GM23338 (cell line): ENCODE results near the gene NPR2. TPM values are rescaled to one million over a fixed set of nuclear protein-coding genes. Genes with fewer than 3 reads are reported as not detected.

ENCODE experiments used
- ATAC-seq: fragments of 200-7000 bp; cut with Tn5 transposase; 3 replicates; pipeline ENCODE4 v1.9.1; 2020
- DNase-seq: peaks from one replicate; pipeline ENCODE4 v3.0.0-alpha.2; 2015; ENCODE audit warnings: low spot score
- H2AFZ ChIP-seq: fragments of 200-600 bp; sonication (generic); 2 replicates; pipeline ENCODE4 v1.8.0; 2016; ENCODE audit warnings: antibody characterized with exemption, mild to moderate bottlenecking, moderate library complexity
- H3F3A ChIP-seq: fragments of 200-600 bp; sonication (generic); replicated peaks from 2 replicates; pipeline ENCODE4 v1.8.0; 2017; ENCODE audit warnings: antibody characterized with exemption, mixed run types, low read depth
- H3K27ac ChIP-seq: fragments of 200-600 bp; sonication (generic); 2 replicates; pipeline ENCODE4 v1.6.1; 2016; ENCODE audit warnings: low read depth
- H3K27me3 ChIP-seq: fragments of 200-600 bp; sonication (generic); 2 replicates; pipeline ENCODE4 v1.8.0; 2016; ENCODE audit warnings: mild to moderate bottlenecking, mixed run types, moderate library complexity; ENCODE audit not compliant: insufficient read depth
- H3K36me3 ChIP-seq: fragments of 200-600 bp; sonication (generic); 2 replicates; pipeline ENCODE4 v1.8.0; 2016; ENCODE audit warnings: mild to moderate bottlenecking; ENCODE audit not compliant: insufficient read depth
- H3K4me1 ChIP-seq: fragments of 200-600 bp; sonication (generic); 2 replicates; pipeline ENCODE4 v1.8.0; 2016; ENCODE audit warnings: mild to moderate bottlenecking, moderate library complexity; ENCODE audit not compliant: insufficient read depth
- H3K4me2 ChIP-seq: fragments of 200-600 bp; sonication (generic); 2 replicates; pipeline ENCODE4 v1.7.1; 2017; ENCODE audit warnings: mixed run types
- H3K4me3 ChIP-seq: fragments of 200-600 bp; sonication (generic); 2 replicates; pipeline ENCODE4 v1.6.1; 2016; ENCODE audit warnings: mixed run types
- H3K79me2 ChIP-seq: fragments of 200-600 bp; sonication (generic); replicated peaks from 2 replicates; pipeline ENCODE4 v1.8.0; 2017; ENCODE audit warnings: mild to moderate bottlenecking; ENCODE audit not compliant: insufficient read depth
- H3K9me2 ChIP-seq: fragments of 200-600 bp; sonication (generic); 2 replicates; pipeline ENCODE4 v1.8.0; 2017; ENCODE audit not compliant: insufficient read depth
- H4K20me1 ChIP-seq: fragments of 200-600 bp; sonication (generic); replicated peaks from 2 replicates; pipeline ENCODE4 v1.8.0; 2017; ENCODE audit warnings: mild to moderate bottlenecking; ENCODE audit not compliant: insufficient read depth
- H3K27ac Mint-ChIP-seq: 2 replicates; pipeline ENCODE4 v1.8.0; 2020; ENCODE audit warnings: inconsistent platforms, mild to moderate bottlenecking, moderate library complexity, mixed read lengths
- H3K27me3 Mint-ChIP-seq: 3 replicates; pipeline ENCODE4 v1.8.0; 2022; ENCODE audit warnings: low read depth, mild to moderate bottlenecking, moderate library complexity, mixed read lengths, inconsistent platforms; ENCODE audit not compliant: insufficient read depth, poor library complexity
- H3K36me3 Mint-ChIP-seq: 3 replicates; pipeline ENCODE4 v1.8.0; 2021; ENCODE audit warnings: low read depth, mild to moderate bottlenecking, inconsistent platforms, moderate library complexity, mixed read lengths
- H3K4me1 Mint-ChIP-seq: 3 replicates; pipeline ENCODE4 v1.8.0; 2020; ENCODE audit warnings: mild to moderate bottlenecking, inconsistent platforms, mixed read lengths
- H3K4me3 Mint-ChIP-seq: 3 replicates; pipeline ENCODE4 v1.8.0; 2021; ENCODE audit warnings: moderate library complexity, mild to moderate bottlenecking, inconsistent platforms, mixed read lengths
- H3K9me3 Mint-ChIP-seq: 3 replicates; pipeline ENCODE4 v1.8.0; 2020; ENCODE audit warnings: moderate library complexity, mild to moderate bottlenecking, inconsistent platforms, mixed read lengths
- CREB1 ChIP-seq: fragments of 250-450 bp; sonication (Bioruptor Pico); IDR thresholded peaks from 2 replicates; pipeline ENCODE4 v1.5.0; 2020; ENCODE audit warnings: low read depth, mild to moderate bottlenecking, moderate library complexity
- CTCF ChIP-seq, 2 experiments: fragments of 200-600 bp in 1 of 2; sonication (generic) in 1 of 2; conservative IDR thresholded peaks; 2 replicates each; pipeline versions ENCODE4 v1.5.1 to v1.6.1; 2016 to 2017; ENCODE audit warnings: antibody characterized with exemption in 2 of 2, low read depth in 2 of 2, mild to moderate bottlenecking in 2 of 2, moderate library complexity in 1 of 2
- ETS1 ChIP-seq: IDR thresholded peaks from 2 replicates; pipeline ENCODE4 v1.6.1; 2016; ENCODE audit warnings: antibody characterized with exemption
- EZH2 ChIP-seq: fragments of 200-600 bp; sonication (generic); IDR thresholded peaks from one replicate; pipeline ENCODE4 v1.8.0; 2017; ENCODE audit warnings: antibody characterized with exemption, mild to moderate bottlenecking, low read depth; ENCODE audit not compliant: unreplicated experiment
- EZH2phosphoT487 ChIP-seq: fragments of 200-600 bp; sonication (generic); IDR thresholded peaks from one replicate; pipeline ENCODE4 v1.8.1; 2018; ENCODE audit warnings: antibody characterized with exemption; ENCODE audit not compliant: unreplicated experiment
- JUNB ChIP-seq: IDR thresholded peaks from one replicate; pipeline ENCODE4 v1.6.1; 2016; ENCODE audit warnings: antibody characterized with exemption; ENCODE audit not compliant: unreplicated experiment
- NANOG ChIP-seq: IDR thresholded peaks from 2 replicates; pipeline ENCODE4 v1.6.1; 2016; ENCODE audit warnings: antibody characterized with exemption, borderline replicate concordance
- POLR2AphosphoS5 ChIP-seq: IDR thresholded peaks from 2 replicates; pipeline ENCODE4 v1.6.1; 2016; ENCODE audit warnings: antibody characterized with exemption, low read depth
- STAT1 ChIP-seq: IDR thresholded peaks from one replicate; pipeline ENCODE4 v1.6.1; 2016; ENCODE audit warnings: antibody characterized with exemption; ENCODE audit not compliant: unreplicated experiment
- ZNF114 ChIP-seq: fragments of 250-450 bp; sonication (Bioruptor Pico); IDR thresholded peaks from 2 replicates; pipeline ENCODE4 v1.5.0; 2020; ENCODE audit warnings: mild to moderate bottlenecking, moderate library complexity
- ZNF331 ChIP-seq: fragments of 250-450 bp; sonication (Bioruptor Pico); IDR thresholded peaks from 2 replicates; pipeline ENCODE4 v1.5.0; 2020; ENCODE audit warnings: low read depth, mild to moderate bottlenecking, moderate library complexity
- polyA plus RNA-seq: library from polyadenylated mRNA; unstranded; fragments of >200 nt; fragmentation: Nextera tagmentation; extraction: Ambion mirVana; gene quantifications from 2 replicates; pipeline ENCODE4 v1.2.1, GENCODE V29; 2016
- total RNA-seq: library from RNA; depleted of rRNA; stranded (reverse); fragments of >200 nt; shearing (Covaris generic); gene quantifications from 2 replicates; pipeline ENCODE4 v1.2.3, GENCODE V29; 2014
- TF ChIP-seq, protein P1 (sequence below): fragments of 250-450 bp; sonication (Bioruptor Pico); IDR thresholded peaks from 2 replicates; pipeline ENCODE4 v1.5.0; 2020; ENCODE audit warnings: mild to moderate bottlenecking, moderate library complexity
- TF ChIP-seq, protein P2 (sequence below): IDR thresholded peaks from one replicate; pipeline ENCODE4 v1.6.1; 2018; ENCODE audit warnings: antibody characterized with exemption; ENCODE audit not compliant: unreplicated experiment

The NPR2 gene
- total and polyA plus RNA-seq, 2 experiments from 2014 or later: 9.0 to 14.4 TPM

DNA sequence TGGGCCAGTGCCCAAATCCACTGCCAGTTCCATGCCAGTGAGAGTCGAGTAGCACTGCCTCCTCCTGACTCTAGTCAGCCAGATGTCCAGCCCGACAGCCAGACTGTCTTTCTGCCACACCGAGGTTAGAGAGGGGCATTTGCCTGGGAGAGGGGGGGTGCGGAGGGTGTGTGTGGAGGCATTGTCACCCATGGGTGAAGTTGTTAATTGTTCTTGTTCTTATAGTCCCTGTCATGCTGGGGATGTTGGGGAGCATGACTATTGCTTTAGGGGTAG, 41.2 kb upstream of the NPR2 start:
- Histone ChIP-seq H3K4me1 (peaks cover 30% of the 10 kb centered on the region), H3K36me3 (peaks cover 8% of the 10 kb centered on the region), H3K9me2 (no peaks in the 10 kb centered on the region), H2AFZ (no peak overlapping the region), H3K79me2 (peaks cover 35% of the 10 kb centered on the region), H3K27ac (no peak overlapping the region), H4K20me1 (peaks cover 30% of the 10 kb centered on the region), H3K4me2 (peak overlapping the region; percentile 99), H3K4me3 (peak overlapping the region; percentile 100), H3F3A (peaks cover 17% of the 10 kb centered on the region), H3K27me3 (no peaks in the 10 kb centered on the region)
- H3K9me3 Mint-ChIP-seq: no peaks in the 10 kb centered on the region
- no peak for TF ChIP-seq NANOG
- TF ChIP-seq, protein P1, sequence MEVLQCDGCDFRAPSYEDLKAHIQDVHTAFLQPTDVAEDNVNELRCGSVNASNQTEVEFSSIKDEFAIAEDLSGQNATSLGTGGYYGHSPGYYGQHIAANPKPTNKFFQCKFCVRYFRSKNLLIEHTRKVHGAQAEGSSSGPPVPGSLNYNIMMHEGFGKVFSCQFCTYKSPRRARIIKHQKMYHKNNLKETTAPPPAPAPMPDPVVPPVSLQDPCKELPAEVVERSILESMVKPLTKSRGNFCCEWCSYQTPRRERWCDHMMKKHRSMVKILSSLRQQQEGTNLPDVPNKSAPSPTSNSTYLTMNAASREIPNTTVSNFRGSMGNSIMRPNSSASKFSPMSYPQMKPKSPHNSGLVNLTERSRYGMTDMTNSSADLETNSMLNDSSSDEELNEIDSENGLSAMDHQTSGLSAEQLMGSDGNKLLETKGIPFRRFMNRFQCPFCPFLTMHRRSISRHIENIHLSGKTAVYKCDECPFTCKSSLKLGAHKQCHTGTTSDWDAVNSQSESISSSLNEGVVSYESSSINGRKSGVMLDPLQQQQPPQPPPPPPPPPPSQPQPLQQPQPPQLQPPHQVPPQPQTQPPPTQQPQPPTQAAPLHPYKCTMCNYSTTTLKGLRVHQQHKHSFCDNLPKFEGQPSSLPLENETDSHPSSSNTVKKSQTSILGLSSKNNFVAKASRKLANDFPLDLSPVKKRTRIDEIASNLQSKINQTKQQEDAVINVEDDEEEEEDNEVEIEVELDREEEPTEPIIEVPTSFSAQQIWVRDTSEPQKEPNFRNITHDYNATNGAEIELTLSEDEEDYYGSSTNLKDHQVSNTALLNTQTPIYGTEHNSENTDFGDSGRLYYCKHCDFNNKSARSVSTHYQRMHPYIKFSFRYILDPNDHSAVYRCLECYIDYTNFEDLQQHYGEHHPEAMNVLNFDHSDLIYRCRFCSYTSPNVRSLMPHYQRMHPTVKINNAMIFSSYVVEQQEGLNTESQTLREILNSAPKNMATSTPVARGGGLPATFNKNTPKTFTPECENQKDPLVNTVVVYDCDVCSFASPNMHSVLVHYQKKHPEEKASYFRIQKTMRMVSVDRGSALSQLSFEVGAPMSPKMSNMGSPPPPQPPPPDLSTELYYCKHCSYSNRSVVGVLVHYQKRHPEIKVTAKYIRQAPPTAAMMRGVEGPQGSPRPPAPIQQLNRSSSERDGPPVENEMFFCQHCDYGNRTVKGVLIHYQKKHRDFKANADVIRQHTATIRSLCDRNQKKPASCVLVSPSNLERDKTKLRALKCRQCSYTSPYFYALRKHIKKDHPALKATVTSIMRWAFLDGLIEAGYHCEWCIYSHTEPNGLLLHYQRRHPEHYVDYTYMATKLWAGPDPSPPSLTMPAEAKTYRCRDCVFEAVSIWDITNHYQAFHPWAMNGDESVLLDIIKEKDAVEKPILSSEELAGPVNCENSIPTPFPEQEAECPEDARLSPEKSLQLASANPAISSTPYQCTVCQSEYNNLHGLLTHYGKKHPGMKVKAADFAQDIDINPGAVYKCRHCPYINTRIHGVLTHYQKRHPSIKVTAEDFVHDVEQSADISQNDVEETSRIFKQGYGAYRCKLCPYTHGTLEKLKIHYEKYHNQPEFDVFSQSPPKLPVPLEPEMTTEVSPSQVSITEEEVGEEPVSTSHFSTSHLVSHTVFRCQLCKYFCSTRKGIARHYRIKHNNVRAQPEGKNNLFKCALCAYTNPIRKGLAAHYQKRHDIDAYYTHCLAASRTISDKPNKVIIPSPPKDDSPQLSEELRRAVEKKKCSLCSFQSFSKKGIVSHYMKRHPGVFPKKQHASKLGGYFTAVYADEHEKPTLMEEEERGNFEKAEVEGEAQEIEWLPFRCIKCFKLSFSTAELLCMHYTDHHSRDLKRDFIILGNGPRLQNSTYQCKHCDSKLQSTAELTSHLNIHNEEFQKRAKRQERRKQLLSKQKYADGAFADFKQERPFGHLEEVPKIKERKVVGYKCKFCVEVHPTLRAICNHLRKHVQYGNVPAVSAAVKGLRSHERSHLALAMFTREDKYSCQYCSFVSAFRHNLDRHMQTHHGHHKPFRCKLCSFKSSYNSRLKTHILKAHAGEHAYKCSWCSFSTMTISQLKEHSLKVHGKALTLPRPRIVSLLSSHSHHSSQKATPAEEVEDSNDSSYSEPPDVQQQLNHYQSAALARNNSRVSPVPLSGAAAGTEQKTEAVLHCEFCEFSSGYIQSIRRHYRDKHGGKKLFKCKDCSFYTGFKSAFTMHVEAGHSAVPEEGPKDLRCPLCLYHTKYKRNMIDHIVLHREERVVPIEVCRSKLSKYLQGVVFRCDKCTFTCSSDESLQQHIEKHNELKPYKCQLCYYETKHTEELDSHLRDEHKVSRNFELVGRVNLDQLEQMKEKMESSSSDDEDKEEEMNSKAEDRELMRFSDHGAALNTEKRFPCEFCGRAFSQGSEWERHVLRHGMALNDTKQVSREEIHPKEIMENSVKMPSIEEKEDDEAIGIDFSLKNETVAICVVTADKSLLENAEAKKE (CRISPR knock-in tag): no peak
- TF ChIP-seq JUNB: no peak
- TF ChIP-seq EZH2: no peak
- TF ChIP-seq ZNF331 (CRISPR knock-in tag): no peak
- TF ChIP-seq CTCF (conservative IDR thresholded peaks at IDR 0.05; ENCODE audit: low read depth in 2 of 2): no peak
- no peak for TF ChIP-seq EZH2phosphoT487
- TF ChIP-seq STAT1: no peak
- TF ChIP-seq ETS1: no peak
- no peak for TF ChIP-seq CREB1 (CRISPR knock-in tag)
- no peak for TF ChIP-seq POLR2AphosphoS5
- TF ChIP-seq, protein P2, sequence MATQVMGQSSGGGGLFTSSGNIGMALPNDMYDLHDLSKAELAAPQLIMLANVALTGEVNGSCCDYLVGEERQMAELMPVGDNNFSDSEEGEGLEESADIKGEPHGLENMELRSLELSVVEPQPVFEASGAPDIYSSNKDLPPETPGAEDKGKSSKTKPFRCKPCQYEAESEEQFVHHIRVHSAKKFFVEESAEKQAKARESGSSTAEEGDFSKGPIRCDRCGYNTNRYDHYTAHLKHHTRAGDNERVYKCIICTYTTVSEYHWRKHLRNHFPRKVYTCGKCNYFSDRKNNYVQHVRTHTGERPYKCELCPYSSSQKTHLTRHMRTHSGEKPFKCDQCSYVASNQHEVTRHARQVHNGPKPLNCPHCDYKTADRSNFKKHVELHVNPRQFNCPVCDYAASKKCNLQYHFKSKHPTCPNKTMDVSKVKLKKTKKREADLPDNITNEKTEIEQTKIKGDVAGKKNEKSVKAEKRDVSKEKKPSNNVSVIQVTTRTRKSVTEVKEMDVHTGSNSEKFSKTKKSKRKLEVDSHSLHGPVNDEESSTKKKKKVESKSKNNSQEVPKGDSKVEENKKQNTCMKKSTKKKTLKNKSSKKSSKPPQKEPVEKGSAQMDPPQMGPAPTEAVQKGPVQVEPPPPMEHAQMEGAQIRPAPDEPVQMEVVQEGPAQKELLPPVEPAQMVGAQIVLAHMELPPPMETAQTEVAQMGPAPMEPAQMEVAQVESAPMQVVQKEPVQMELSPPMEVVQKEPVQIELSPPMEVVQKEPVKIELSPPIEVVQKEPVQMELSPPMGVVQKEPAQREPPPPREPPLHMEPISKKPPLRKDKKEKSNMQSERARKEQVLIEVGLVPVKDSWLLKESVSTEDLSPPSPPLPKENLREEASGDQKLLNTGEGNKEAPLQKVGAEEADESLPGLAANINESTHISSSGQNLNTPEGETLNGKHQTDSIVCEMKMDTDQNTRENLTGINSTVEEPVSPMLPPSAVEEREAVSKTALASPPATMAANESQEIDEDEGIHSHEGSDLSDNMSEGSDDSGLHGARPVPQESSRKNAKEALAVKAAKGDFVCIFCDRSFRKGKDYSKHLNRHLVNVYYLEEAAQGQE: no peak
- no peak for TF ChIP-seq ZNF114 (CRISPR knock-in tag)
- no peak overlapping the region for H3K27ac Mint-ChIP-seq
- H3K36me3 Mint-ChIP-seq: peaks cover 39% of the 10 kb centered on the region
- peaks cover 4% of the 10 kb centered on the region for H3K27me3 Mint-ChIP-seq
- no peak for ATAC-seq
- peak overlapping the region; percentile 90 for H3K4me3 Mint-ChIP-seq
- DNase-seq: no peak
- H3K4me1 Mint-ChIP-seq: peaks cover 24% of the 10 kb centered on the region
